ENCODE data around the gene HIVEP1. TPM values are rescaled to one million over a fixed set of nuclear protein-coding genes. Genes with fewer than 3 reads are reported as not detected.
"Not testable (repeated sequence)": the region's sequence is repeated elsewhere in the genome, so short reads cannot be mapped to it uniquely, and the experiment has no call there.

The HIVEP1 gene
- total RNA-seq, 6 experiments from 2014 or later, result 13.2 to 23.3 (median 17.8) TPM

DNA sequence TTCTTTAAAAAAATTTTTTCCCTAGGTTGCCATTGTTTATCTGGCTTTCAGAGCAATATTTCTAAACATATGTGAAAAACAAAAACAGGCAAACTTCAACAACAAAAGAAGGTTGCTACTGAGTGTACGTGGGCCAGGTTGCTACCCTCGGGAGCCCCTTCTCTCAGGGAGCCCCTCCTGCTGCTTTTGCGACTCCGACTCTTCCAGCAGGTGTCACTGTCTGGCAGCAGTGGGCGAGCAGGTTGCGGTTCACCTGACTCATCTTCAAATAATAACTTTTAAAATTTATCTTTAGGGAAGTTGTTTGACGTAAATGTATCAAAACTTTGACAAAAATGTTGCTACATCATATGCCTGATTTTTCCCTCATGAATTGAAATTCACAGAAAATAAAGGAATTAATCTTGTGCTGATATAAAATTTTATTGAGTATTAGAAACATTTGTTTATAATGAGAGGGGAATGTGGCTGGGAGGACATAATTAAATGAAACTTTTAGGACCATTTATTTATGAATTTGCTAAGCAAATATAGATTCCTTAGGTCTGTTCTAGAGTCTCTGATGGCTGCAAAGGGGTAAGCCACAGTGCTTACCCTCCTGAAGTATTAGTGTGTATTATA lies 138.8 kb downstream of the HIVEP1 start:
- 58% methylated on average over 7 of the region's 7 CpGs for WGBS (ENCODE audit: insufficient coverage, low coverage, low lambda C conversion rate, missing lambda C conversion rate)
- DNase-seq, result no peak
- TF ChIP-seq POLR2A (IDR thresholded peaks at IDR 0.05), result no peak
- TF ChIP-seq, protein P1, sequence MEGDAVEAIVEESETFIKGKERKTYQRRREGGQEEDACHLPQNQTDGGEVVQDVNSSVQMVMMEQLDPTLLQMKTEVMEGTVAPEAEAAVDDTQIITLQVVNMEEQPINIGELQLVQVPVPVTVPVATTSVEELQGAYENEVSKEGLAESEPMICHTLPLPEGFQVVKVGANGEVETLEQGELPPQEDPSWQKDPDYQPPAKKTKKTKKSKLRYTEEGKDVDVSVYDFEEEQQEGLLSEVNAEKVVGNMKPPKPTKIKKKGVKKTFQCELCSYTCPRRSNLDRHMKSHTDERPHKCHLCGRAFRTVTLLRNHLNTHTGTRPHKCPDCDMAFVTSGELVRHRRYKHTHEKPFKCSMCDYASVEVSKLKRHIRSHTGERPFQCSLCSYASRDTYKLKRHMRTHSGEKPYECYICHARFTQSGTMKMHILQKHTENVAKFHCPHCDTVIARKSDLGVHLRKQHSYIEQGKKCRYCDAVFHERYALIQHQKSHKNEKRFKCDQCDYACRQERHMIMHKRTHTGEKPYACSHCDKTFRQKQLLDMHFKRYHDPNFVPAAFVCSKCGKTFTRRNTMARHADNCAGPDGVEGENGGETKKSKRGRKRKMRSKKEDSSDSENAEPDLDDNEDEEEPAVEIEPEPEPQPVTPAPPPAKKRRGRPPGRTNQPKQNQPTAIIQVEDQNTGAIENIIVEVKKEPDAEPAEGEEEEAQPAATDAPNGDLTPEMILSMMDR (IDR thresholded peaks at IDR 0.05), result peak; percentile 22 to 62 (median 48)
- Histone ChIP-seq H3K36me3 (no peaks in the 10 kb centered on the region), H3K27me3 (no peaks in the 10 kb centered on the region), H3K9me3 (no peaks in the 10 kb centered on the region), H3K4me1 (no peaks in the 10 kb centered on the region), H3K27ac (no peak overlapping the region), H3K4me3 (no peak overlapping the region)
- intact Hi-C loops (cut with DNase I), result no loop called here
- ATAC-seq, result peak in 3 of 4 donors; percentile 33 to 52 (median 43)

DNA sequence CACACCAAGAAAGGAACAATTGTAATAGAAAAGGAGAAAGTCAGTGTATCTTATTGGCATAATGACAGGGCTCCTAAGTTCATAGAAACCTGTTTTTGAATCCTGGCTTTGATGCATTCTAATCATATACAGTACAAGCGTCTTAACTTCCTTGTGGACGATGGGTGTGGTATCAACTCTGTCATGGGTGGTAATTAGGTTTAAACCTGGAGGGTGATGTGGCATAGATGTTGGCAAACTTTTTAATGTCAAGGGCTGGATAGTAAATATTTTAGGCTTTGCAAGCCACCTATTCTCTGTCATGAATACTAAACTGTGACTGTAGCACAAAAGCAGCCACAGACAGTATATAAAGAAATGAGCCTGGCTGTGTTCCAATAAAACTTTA lies 139.3 kb downstream of the HIVEP1 start:
- H3K4me3 ChIP-seq, result no peak overlapping the region
- ATAC-seq (no peak), DNase-seq (no peak)
- WGBS (ENCODE audit: insufficient coverage, low coverage, low lambda C conversion rate, missing lambda C conversion rate), result 90% methylated on average over 2 of the region's 2 CpGs
- H3K36me3 ChIP-seq, result no peaks in the 10 kb centered on the region
- H3K27ac ChIP-seq, result no peak overlapping the region
- H3K27me3 ChIP-seq, result no peaks in the 10 kb centered on the region
- no peaks in the 10 kb centered on the region for H3K9me3 ChIP-seq
- intact Hi-C loops (cut with DNase I), result no loop called here
- TF ChIP-seq POLR2A (IDR thresholded peaks at IDR 0.05), result no peak
- TF ChIP-seq, protein P1 (IDR thresholded peaks at IDR 0.05), result no peak
- no peaks in the 10 kb centered on the region for H3K4me1 ChIP-seq

DNA sequence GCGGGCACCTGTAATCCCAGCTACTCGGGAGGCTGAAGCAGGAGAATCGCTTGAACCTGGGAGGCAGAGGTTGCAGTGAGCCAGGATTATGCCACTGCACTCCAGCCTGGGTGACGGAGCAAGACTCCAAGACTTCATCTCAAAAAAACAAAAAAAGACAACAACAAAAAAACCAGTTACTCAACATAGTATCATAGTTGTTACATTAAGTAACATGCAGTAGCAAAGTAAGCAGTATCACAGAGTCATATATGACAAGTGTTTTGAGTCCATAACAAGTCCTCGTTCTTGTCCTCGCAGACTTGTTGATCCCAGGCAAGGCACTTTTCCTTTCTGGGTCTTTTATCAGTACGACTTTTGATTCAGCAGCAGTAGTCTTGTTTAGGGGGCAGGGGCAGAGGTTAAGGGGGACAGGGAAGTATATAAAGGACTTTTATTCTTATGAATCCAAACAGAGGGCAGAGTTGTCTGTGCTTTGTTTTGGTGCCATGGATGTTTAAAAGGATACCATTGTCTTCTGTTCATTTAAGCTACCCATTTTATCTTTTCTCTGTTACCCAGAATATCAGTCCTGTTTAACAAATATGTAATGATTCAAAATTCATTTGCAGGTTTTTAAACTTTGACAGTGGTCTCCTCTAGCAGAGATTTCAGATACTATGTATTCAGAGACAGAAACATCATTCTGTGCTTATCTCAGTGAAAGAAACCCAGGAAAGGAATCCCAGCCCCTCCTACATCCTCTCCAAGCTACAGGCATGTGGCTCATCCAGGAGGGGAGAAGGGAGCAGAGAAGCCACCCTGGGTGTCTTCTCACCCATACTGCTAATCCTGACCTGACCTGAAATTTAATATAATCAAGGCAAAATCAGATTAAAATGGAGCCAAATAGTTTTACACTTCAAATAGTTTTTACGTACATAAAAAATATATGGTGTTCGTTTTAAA lies 140.2 kb downstream of the HIVEP1 start:
- WGBS (ENCODE audit: insufficient coverage, low coverage, low lambda C conversion rate, missing lambda C conversion rate), result 79% methylated on average over 9 of the region's 9 CpGs
- TF ChIP-seq, protein P1 (IDR thresholded peaks at IDR 0.05), result no peak
- TF ChIP-seq POLR2A (IDR thresholded peaks at IDR 0.05), result no peak
- DNase-seq (no peak), ATAC-seq (no peak)
- no peaks in the 10 kb centered on the region for H3K4me1 ChIP-seq
- H3K4me3 ChIP-seq, result no peak overlapping the region
- intact Hi-C loops (cut with DNase I), result no loop called here
- H3K36me3 ChIP-seq, result no peaks in the 10 kb centered on the region
- H3K27me3 ChIP-seq, result no peaks in the 10 kb centered on the region
- no peak overlapping the region for H3K27ac ChIP-seq
- H3K9me3 ChIP-seq, result no peaks in the 10 kb centered on the region

DNA sequence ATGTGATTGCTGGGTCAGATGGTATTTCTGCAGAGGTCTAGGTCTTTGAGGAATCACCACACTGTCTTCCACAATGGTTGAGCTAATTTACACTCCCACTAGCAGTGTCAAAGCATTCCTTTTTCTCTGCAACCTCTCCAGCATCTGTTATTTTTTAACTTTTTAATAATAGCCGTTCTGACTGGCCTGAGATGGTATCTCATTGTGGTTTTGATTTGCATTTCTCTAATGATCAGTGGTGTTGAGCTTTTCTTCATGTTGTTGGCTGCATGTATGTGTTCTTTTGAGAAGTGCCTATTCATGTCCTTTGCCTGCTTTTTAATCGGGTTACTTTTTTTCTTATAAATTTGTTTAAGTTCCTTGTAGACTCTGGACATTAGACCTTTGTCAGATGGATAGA lies 143.7 kb downstream of the HIVEP1 start:
- H3K27ac ChIP-seq; H3K4me3 ChIP-seq; H3K4me1 ChIP-seq; H3K36me3 ChIP-seq; H3K9me3 ChIP-seq; intact Hi-C loops (cut with DNase I); H3K27me3 ChIP-seq; DNase-seq; ATAC-seq: not testable (repeated sequence)
- 84% methylated on average over 2 of the region's 2 CpGs for WGBS (ENCODE audit: insufficient coverage, low coverage, low lambda C conversion rate, missing lambda C conversion rate)

Data from right lobe of liver (tissue), 6 donors.